Prostate gland (tissue), 2 donors: Measurements from ENCODE around the gene SH2D3A. TPM values are rescaled to one million over a fixed set of nuclear protein-coding genes. Genes with fewer than 3 reads are reported as not detected.

Experiments
- DNase-seq: peaks from one replicate; pipeline ENCODE4 v3.0.0-alpha.2; 2019; ENCODE audit warnings: low spot score
- H3K27ac ChIP-seq, 2 donors: fragments of 200-600 bp; sonication (generic); 2 replicates each; pipeline ENCODE4 v1.5.1; 2017 to 2019
- H3K27me3 ChIP-seq: fragments of 200-600 bp; sonication (generic); replicated peaks from 2 replicates; pipeline ENCODE4 v1.5.1; 2019; ENCODE audit not compliant: insufficient read depth
- H3K36me3 ChIP-seq, 2 donors: fragments of 200-600 bp; sonication (generic); 1 replicate in 1 of 2; 2 replicates in 1 of 2; pipeline versions ENCODE4 v1.5.1 to v1.8.1; 2017 to 2019
- H3K4me1 ChIP-seq: fragments of 200-600 bp; sonication (generic); replicated peaks from 2 replicates; pipeline ENCODE4 v1.5.1; 2019
- H3K4me3 ChIP-seq, 2 donors: fragments of 200-600 bp; sonication (generic); 2 replicates each; pipeline ENCODE4 v1.5.1; 2017 to 2019
- H3K9me3 ChIP-seq: fragments of 200-600 bp; sonication (generic); 2 replicates; pipeline ENCODE4 v1.5.1; 2017
- POLR2A ChIP-seq: fragments of 450-650 bp; IDR thresholded peaks from one replicate; pipeline ENCODE4 v1.6.1; 2016; ENCODE audit warnings: antibody characterized with exemption, mild to moderate bottlenecking
- POLR2AphosphoS5 ChIP-seq: sonication (generic); formaldehyde crosslinking; IDR thresholded peaks from one replicate; pipeline ENCODE4 v1.6.1; 2017; ENCODE audit warnings: antibody characterized with exemption
- WGBS: methylation state at CpG from one replicate; pipeline ENCODE4 v1.1.5; 2018; 5-methylcytosine and 5-hydroxymethylcytosine counted together
- intact Hi-C: fragments of 100-400 bp; cut with DNase I; formaldehyde crosslinking; loops from one replicate; pipeline ENCODE4 v1.14.2; 2022
- total RNA-seq, 2 donors: library from RNA; depleted of rRNA; stranded (reverse); fragments of >200 nt; gene quantifications; one replicate each; pipeline ENCODE4 v1.1.0, GENCODE V29; 2016
- TF ChIP-seq, protein P1 (sequence below), 4 experiments: fragments of 200-600 bp in 2 of 4; fragments of 450-650 bp in 2 of 4; sonication (generic) in 2 of 4; IDR thresholded peaks; 1 replicate in 3 of 4; 2 replicates in 1 of 4; pipeline ENCODE4 v1.5.1; 2016 to 2019; ENCODE audit warnings: antibody characterized with exemption in 4 of 4, mild to moderate bottlenecking in 2 of 4, moderate library complexity in 2 of 4

SH2D3A gene
- total RNA-seq, 2 donors from 2014 or later, result 35.5 to 45.1 TPM

DNA sequence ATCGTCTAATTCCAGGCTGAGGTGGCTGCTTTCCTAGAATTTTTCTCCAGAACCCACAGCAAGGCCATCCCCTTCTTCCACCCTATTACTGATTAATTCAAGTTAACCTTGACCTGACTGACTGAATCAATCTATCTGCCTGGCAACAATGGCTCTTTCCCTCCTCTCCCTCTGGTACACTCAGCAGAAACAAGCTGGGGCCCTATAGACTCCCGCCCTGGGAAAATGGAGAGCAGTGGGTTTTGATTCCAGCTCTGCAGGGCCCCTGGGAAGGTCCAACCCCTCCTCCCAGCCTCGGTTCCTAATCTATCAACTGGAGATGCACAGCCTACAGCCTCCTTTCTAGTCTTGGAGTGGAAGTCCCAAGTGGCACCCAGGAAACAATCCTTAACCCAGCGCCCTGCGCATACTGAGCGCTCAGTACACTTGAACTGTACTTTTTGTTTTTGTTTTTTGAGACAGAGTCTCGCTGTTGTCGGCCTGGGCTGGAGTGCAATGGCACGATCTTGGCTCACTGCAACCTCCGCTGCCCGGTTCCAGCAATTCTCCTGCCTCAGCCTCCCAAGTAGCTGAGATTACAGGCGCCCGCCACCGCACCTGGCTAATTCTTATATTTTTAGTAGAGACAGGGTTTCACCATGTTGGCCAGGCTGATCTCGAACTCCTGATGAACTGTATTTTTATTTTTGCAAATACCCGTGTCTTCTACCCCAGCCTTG is 41.6 kb downstream of the SH2D3A start:
- intact Hi-C loops, result no loop called here
- no peak overlapping the region for H3K4me3 ChIP-seq
- no peaks in the 10 kb centered on the region for H3K36me3 ChIP-seq
- WGBS, result 90% methylated on average over 16 of the region's 16 CpGs
- H3K4me1 ChIP-seq, result no peaks in the 10 kb centered on the region
- no peak overlapping the region for H3K27ac ChIP-seq
- TF ChIP-seq POLR2AphosphoS5, result no peak
- TF ChIP-seq POLR2A, result no peak
- TF ChIP-seq, protein P1, sequence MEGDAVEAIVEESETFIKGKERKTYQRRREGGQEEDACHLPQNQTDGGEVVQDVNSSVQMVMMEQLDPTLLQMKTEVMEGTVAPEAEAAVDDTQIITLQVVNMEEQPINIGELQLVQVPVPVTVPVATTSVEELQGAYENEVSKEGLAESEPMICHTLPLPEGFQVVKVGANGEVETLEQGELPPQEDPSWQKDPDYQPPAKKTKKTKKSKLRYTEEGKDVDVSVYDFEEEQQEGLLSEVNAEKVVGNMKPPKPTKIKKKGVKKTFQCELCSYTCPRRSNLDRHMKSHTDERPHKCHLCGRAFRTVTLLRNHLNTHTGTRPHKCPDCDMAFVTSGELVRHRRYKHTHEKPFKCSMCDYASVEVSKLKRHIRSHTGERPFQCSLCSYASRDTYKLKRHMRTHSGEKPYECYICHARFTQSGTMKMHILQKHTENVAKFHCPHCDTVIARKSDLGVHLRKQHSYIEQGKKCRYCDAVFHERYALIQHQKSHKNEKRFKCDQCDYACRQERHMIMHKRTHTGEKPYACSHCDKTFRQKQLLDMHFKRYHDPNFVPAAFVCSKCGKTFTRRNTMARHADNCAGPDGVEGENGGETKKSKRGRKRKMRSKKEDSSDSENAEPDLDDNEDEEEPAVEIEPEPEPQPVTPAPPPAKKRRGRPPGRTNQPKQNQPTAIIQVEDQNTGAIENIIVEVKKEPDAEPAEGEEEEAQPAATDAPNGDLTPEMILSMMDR (IDR thresholded peaks at IDR 0.05), result no peak
- H3K27me3 ChIP-seq, result no peaks in the 10 kb centered on the region
- H3K9me3 ChIP-seq, result no peaks in the 10 kb centered on the region
- no peak for DNase-seq

DNA sequence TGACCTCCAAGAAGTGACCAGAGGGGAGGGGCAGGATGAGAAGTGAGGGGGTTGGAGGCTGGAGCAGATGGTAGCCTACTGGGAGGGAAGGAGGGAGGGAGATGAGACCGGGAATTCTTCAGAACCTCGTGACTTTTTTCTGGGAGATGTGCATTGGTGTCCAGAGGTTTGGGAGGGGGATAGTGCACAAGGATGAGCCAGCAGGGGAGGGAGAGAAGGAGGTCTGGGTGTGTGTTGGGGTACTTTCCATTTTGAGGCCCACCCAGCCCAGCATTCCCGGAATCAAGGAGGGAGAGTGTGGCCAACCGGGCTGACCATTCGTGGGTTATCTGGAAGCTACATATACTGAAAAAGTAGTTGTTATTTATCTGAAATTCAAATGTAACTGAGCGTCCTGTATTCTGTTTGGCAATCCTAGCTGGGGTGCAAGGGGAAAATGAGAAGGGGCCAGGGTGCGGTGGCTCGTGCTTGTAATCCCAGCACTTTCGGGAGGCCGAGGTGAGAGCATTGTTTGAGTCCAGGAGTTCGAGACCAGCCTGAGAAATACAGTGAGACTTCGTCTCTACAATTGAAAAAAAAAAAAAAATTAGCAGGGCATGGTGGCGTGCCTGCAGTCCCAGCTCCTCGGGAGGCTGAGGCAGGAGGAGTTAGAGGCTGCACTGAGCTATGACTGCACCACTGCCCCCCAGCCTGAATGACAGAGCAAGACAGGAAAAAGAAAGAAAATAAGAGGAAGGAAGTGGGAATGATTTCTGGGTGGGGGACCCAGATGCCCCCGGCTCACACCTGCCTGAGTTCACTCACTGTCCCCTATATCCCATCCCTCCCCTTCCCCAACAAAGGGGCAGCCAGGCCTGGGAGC is 42.4 kb downstream of the SH2D3A start:
- WGBS, result 71% methylated on average over 15 of the region's 15 CpGs
- H3K27ac ChIP-seq, result no peak overlapping the region

DNA sequence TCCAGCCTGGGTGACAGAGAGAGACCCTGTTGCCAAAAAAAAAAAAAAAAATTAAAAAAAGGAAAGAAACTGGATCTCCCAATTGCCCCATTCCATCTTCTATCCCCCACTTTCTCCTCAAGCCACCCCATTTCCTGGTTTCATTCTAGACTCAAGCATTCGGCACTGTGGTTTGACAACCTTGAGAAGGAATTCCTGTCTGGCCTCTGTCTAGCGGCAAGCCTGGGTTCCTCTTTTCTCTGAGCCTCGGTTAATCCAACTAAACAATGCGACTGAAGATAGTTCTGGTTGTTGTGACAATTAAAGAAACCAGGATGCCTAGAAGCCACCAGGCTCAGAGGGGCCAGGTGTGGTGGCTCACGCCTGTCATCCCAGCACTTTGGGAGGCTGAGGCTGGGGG is 43.5 kb downstream of the SH2D3A start:
- peak overlapping the region; percentile 52 to 61 for H3K27ac ChIP-seq
- no peaks in the 10 kb centered on the region for H3K36me3 ChIP-seq
- intact Hi-C loops, result no loop called here
- H3K4me1 ChIP-seq, result no peaks in the 10 kb centered on the region
- WGBS, result 63% methylated on average over 5 of the region's 5 CpGs
- TF ChIP-seq POLR2AphosphoS5, result no peak
- TF ChIP-seq, protein P1 (IDR thresholded peaks at IDR 0.05), result no peak
- no peak for TF ChIP-seq POLR2A
- no peaks in the 10 kb centered on the region for H3K27me3 ChIP-seq
- no peaks in the 10 kb centered on the region for H3K9me3 ChIP-seq
- no peak for DNase-seq
- no peak overlapping the region for H3K4me3 ChIP-seq

More for the DNA sequence above, 42.4 kb downstream of the SH2D3A start:
- no peaks in the 10 kb centered on the region for H3K27me3 ChIP-seq
- no peak for DNase-seq
- intact Hi-C loops, result no loop called here
- no peaks in the 10 kb centered on the region for H3K9me3 ChIP-seq
- H3K4me3 ChIP-seq, result no peak overlapping the region
- TF ChIP-seq, protein P1 (IDR thresholded peaks at IDR 0.05), result no peak
- no peak for TF ChIP-seq POLR2A
- no peak for TF ChIP-seq POLR2AphosphoS5
- H3K4me1 ChIP-seq, result no peaks in the 10 kb centered on the region
- H3K36me3 ChIP-seq, result no peaks in the 10 kb centered on the region

DNA sequence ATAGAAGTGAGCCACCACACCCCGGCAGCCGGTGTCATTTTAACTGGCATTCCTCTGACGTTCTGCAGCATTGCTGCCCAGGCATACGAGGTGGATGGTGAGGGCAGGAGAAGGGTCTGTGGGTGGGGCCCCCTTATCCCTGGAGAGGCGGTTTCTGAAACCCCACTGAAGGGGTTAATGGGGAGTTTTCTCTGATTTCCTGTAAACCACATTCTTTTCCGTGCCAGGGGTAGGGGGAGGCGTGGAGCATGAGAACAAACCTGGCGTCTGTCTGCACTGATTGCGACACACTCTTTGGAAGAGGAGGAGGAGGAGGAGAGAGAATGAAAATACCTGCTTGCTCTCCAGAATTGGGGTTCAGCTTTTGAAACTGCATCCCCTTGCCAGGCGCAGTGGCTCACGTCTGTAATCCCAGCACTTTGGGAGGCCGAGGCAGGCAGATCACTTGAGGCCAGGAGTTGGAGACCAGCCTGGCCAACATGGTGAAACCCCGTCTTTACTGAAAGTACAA is 44.1 kb downstream of the SH2D3A start:
- Histone ChIP-seq H3K27me3 (no peaks in the 10 kb centered on the region), H3K4me3 (no peak overlapping the region), H3K4me1 (no peaks in the 10 kb centered on the region), H3K9me3 (no peaks in the 10 kb centered on the region), H3K36me3 (no peaks in the 10 kb centered on the region), H3K27ac (peak overlapping the region; percentile 52 to 61)
- WGBS, result 11% methylated on average over 13 of the region's 13 CpGs
- TF ChIP-seq, protein P1 (IDR thresholded peaks at IDR 0.05), result no peak
- TF ChIP-seq POLR2A (peak; percentile 15), POLR2AphosphoS5 (peak; percentile 64)
- DNase-seq, result peak; percentile 57
- intact Hi-C loops, result no loop called here
